ENCODE results near the gene GSE1.

The GSE1 gene

DNA sequence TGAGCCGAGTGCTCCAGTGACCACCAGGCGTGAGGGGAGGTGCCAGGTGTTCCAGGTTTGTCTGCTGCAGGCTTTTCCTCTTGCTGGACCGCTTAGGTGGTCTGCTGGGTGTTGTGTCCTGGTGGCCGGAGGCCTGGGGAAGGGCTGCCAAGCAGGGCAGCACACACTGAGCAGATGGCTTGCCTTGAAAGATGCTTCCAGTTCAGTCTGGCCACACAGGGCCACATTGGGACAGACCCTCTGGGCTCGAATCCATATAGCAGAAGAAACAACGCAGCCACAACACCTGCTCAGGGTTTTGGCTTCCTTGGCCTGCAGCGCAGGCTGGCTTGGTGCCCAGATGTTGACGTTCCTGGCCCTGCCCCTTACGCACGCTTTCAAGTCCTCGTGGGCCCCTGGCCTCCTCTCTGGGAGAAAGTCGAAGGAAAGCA lies 50.8 kb downstream of the GSE1 start:
- no peak for DNase-seq

DNA sequence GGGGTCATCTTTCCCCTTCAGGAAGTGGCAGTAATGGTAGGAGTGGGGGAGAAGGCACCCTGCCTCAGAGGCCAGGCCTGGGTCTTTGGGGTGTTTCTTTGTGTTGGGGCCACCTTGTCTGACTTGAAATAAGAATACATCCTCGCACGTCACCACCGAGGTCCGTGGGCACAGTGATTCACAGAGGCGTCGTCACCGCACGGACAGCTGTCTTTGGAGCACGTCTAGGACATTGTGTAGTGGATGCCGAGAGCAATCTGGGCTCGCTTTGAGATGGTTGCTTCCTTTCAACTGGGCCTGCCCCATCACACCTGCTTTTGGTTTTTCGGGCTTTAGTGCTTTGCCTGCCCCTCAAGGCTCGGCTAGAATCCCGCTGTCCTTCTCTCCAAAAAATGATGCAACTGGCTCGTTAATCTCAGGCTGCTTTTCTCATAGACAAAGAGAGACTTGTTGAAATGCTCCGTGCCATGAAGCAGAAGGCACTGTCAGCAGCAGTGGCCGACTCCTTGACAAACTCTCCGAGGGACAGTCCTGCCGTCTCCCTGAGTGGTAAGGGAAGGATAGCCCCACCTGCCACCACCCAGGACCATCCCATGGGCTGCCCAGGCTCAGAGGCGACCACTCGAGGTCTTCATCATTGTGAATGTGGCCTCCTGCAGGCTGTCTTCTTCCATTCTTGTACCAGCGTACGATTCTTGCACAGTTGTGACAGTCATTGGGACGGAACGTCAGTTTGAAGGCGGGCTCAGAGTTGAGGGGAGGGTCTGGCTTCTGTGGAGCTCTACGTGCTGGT lies 51.7 kb downstream of the GSE1 start:
- no peak for DNase-seq

DNA sequence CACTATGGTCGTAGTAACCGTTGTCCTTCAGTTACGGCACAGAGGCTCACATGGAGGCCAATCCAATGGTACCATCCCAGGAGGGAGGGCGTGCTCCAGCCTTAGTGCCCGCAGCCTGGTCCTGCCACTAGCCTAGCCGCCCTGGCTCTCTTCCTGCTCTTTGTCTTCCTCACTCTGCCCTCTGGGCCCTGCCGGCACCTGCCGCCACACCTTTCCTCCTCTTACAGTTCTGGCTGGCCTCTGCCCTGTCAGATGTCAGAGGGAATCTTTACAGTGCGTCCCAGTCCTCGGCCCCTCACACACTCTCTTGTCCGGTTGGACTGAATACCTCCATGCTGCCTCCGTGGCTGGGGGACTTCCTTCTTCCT lies 52.2 kb downstream of the GSE1 start:
- no peak for DNase-seq

DNA sequence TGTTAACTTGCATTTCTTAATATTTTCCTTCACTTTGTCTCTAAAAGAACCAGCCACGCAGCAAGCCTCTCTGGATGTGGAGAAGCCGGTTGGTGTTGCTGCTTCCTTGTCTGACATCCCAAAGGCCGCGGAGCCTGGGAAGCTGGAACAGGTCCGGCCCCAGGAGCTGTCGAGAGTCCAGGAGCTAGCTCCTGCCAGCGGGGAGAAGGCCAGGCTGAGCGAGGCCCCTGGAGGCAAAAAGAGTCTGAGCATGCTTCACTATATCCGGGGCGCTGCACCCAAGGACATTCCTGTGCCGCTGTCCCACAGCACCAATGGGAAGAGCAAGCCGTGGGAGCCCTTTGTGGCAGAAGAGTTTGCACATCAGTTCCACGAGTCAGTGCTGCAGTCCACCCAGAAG lies 52.8 kb downstream of the GSE1 start:
- no peak for DNase-seq

DNA sequence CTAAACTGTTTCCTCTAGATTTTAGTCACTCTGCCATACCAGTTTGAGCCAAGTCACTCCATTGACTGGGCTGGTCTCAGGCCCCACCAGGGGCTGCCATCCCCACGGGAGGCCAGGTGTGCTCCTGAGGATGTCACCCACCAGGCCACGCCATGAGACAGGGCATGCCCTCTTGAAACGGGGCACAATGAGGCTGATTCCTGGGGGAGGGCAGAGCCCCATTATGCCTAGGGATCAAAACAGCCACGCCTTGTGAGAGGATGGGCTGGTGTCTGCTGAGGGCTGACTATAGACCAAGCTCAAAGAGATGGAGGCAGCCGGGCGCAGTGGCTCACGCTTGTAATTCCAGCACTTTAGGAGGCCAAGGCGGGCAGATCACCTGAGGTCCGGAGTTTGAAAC lies 54.1 kb downstream of the GSE1 start:
- no peak for DNase-seq

DNA sequence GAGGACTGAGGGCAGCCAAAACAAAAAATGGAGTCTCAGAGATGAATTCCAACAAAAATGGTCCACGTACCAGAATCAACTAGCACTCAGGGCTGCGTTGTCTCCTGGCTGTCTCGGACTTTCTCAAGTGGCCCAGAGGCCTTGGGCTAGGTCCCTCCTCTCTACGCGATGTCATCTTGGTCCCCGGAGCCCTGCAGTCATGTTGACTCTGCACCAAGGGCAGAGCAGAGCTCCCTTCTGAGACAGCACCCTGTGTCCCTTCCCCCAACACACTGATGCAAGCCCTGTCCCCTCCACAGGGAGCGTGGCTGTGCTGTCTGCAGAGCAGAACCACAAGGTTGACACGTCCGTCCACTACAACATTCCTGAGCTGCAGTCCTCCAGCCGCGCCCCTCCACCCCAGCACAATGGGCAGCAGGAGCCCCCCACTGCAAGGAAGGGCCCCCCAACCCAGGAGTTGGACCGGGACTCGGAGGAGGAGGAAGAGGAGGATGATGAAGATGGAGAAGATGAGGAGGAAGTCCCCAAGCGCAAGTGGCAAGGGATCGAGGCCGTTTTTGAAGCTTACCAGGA lies 54.8 kb downstream of the GSE1 start:
- DNase-seq = no peak

DNA sequence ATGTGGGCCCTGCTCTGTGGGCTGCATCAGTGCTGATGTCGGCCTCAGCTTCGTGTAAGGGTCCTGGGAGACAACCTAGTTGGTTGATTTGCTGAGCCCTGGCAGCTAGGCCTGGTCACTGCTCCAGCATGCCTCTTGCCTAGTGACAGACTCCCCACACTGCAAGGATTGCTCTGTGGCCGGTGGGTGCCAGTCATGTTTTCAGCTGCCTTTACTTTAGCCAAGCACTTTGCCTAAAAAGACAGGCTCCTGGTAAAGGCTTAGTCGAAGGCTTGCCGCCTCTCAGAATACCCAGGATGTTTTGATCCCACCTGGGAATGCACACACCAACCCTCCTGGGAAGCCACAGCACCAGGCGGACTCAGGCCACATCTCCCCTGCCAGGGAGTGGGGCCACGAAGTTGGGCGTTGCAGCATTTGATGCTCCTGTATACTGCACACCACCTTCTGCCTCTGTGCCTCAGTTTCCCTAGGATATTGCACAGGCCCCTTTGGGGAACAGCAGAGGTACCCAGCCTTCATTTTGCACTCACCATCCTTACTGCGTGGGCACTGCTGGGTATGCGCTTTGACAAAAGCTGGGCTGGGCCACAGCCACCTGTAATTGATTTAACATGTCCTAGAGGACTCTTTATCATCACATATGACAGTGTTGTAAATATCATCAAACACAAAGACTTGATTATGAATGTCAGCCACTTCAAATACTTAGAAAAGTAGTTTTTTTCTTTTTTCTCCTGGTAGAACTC lies 55.7 kb downstream of the GSE1 start:
- DNase-seq = no peak

DNA sequence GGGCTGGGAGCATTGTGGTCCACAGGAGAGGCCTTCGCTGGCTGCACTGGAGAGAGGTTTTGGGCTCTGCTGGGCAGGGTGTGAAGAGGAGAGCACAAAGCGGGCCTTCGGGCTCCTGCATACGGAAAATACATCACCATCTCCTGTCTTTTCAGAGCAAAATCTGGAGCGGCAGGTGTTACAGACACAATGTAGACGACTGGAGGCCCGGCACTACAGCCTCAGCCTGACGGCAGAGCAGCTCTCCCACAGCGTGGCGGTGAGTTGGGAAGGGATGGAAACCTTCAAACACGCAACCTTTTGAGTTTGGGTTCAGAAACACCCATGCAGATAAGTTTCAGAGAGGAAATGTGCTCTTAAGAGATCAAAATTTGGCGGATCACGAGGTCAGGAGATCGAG lies 57.7 kb downstream of the GSE1 start:
- DNase-seq = no peak

DNA sequence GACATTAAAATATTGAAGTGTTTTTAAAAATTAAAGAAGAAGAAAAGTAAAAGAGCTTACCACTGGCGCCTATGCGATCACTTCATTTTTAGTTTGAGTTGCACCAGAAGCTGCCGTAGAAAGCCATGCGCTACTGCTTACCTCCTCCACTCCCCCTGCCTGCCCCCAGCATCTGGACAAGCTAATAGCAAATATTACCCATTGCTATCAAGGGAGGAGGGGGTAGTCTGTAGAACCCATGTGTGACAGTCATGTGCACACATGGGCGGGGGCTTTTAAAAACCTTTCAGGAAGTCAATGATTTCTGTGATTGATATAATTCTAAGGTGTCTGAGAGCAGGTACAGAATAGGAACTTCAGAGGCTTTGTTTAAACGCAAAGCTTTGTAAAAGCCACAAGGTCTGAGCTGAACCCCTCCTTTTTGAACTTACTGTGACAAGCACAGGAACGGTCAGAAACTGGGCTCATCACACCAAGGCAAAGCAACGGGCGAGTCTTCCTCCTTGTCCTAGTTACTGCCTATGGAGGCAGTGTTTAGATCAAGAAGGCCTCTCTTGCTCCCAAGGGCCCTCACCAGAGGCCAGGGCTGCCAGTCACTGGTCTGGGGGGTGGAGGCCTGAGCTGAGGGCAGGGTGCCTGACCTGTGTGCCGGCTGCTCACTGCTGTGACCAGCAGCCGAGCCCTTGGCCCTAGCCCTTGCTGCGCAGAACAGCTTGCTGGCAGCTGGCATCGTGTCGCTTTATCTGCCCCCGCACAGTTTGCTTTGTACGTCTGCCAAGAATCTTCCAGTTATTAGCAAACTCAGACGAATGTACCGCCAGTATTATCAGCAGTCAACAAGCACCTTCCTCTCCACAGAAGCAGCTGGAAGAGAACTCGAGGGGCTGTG lies 60.7 kb downstream of the GSE1 start:
- DNase-seq = no peak

DNA sequence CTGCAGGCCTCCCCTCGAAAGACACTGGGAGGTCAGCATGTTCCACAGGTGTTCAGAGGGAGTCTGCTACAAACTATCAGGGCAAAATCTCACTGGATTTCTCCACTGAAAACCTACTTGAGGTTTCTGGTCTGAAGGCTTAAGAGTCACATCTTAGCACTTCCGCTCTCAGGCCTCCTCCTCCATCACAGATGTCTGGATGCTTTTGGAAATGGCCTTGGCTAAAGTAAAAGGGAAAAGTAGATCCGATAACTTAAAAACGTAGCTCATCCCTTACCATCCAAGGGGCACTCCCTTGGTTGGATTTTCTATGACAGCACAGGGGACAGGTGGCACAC lies 61.3 kb downstream of the GSE1 start:
- DNase-seq = no peak

DNA sequence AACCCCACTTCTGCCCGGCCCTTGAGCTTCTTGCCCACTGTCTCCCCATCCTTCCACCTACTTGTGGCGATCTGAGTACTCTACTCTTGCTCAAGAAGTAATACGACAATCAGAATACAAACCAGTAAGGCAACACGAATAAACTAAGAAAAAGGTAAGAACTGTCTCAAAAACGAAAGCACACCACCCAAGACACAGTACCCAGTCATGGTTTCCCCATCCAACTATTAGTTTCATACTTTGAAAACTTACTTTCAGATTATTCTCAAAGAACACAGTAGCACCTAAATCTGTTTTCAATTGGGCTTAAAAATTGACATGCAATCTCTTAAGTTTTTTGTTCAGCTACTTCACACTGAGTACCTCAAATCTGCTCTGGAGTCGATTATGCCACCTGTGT lies 61.7 kb downstream of the GSE1 start:
- DNase-seq = no peak

DNA sequence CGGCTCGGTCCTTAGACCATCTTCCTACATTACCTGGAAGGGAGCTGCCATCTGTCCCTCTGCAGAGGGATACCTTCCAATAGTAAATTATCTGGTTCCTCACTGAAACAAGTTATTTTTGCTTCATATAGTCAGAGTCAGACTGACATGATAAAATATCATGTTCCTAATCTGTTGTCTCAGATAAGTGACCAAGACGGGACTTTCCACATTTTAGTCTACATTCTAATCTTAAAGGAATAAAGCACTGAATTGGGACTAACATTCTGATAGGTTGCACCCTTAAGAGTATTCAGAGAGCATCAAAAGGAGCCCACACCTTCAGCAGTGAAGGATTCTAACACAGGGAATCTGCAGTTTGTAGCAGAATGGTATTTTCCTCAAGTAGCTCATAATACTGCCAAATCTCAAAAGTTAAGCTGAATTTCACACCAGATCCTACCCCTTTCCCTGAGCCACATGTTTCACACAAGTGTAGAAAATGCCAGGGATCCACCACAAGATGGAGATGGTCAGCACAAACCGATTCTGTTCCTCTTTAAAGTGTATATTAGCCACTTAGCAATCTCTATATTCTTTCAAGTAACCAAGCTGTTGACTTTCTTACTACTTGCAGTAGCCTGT lies 62.2 kb downstream of the GSE1 start:
- DNase-seq = no peak

DNA sequence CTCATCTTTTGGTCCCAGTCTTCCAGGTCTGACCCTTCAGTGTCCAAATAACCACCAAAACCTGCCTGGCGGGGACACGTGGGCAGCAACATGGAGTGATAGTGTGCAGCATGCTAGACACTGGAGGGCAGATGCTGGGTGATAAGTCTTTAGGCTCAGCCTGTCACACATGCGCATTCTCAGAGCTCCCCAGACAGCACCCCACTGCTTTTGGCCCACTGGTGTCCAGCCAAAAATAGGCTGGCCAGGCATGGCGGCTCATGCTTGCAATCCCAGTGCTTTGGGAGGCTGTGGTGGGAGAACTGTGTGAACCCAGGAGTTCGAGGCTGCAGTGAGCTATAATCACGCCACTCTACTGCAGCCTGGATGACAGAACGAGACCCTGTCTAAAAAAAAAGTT lies 63.3 kb downstream of the GSE1 start:
- DNase-seq = no peak

DNA sequence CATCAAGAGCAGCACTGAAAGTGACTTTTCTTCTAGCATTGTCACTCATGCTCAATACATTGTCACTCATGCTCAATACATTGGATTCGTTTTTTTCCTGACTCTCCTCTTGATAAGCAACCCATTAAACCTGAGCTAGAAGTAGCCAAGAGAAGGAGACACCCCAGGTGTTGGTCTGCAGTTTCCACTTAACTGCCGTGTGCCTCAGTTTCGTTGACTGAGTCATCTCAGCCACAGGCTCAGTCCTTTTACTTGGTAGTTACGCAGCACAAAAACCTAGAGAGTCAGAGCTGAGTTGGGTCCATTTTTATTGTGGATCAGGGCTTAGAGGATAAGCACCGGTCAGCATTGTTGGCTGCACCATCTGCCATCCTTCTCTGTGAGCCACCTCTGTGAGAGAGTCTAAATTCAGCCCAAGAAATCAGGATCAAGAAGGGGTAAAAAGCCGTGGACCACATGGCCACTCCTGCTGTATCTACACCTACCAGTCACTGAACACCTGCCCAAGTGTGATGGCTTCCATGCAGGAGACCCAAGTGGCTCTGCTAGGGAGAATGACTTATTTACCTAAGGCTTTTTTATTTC lies 64.4 kb downstream of the GSE1 start:
- DNase-seq = no peak

DNA sequence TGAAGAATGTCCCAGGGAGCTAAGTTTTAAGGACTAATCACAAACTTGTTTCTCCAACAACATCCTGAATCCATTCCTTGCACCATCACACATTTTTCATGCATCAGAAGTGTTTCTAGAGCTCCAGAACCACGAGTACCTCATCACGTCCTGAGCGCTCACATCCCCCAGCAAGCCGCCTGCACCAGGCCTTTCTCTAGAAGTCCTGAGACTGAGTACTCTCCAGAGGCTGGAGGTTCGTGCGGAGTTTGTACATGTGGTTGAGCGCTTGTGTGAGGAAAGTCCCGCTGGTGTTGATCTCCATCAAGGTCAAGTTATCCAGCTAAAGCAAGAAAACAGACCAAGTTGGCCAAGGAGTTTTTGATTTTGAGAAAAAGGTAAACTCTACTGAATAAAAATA lies 64.9 kb downstream of the GSE1 start:
- DNase-seq = no peak

DNA sequence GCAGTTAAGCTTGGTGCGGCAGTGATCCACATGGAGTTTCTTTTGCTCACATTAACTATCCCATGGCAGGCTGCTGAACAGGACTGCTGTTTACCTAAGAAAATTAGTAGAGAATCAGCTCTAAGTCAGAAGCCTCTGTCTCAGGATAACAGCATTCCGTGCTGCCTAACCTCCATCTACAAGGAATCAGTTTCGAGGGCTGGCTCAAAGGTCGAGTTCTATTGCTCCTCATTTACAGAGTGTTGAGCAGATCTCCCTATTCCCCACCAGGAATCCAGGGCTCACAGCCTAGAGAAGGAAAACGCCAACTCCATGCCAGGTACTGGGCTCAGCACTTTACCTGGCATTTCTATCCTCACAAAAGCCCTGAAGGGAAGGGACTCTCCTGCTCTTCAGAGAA lies 65.7 kb downstream of the GSE1 start:
- no peak for DNase-seq

DNA sequence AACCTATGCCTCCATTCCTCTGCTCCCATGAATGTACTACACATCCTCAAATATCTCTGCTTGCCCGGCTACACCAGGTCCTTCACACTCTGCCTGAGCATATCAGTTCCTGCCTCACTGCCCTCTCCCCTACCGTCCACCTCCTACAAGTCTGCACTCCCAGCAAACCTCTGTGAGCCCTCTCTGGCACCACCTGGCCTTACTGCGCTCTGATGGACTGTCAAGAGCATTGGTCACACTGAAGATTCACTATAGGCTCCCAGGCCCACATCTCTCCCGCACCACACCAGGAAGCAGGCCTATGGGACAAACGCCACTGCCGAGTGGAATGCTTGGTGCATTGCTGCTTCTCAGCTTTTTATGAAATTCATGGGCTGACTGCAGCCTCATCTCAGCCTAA lies 66.7 kb downstream of the GSE1 start:
- no peak for DNase-seq

DNA sequence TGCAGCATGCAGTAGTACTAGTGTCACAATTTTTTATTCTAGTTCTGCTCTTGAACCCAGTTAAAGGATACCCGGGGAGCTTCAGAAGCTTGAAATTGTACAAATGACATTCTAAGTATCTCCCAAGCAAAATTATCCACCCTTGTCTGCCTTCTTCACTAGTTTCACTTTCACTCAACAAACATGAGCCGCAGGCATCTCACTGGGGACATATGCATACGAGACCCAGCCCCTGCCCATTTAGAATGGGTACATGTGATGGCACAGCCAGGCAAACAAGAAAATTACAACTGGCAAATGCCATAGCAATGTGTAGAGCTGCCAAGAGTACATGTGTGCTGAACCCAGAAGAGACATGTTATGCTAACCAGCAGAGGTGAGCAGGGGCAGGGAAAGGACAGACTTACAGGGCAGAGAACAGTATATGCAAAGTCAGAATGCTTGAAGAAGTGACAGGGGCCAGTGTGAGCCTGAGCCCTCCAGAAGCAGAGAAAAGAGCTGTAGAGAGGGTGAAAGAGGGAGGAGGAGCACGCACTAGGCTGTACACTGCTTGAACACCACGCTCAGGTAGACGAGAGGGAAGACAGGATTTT lies 67.3 kb downstream of the GSE1 start:
- DNase-seq = no peak

DNA sequence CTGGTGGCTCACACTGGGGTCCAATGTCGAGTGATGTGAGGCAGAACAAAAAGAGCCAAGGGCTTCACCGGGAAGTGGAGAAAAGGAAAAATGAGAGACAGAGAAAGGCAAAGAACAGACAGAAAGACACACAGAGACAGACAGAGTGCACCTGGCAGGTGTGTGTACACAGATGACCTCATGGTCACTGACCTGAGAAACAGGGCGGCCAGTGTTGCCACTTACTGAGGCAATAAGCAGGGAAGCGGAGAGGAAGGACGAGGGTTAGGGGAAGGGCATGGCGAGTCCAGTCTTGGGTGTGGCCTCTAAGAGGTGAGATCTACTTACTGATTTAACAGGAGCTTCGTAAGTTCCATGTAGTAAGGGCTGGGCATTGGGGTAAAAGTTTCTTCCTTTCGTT lies 68.1 kb downstream of the GSE1 start:
- DNase-seq = no peak

DNA sequence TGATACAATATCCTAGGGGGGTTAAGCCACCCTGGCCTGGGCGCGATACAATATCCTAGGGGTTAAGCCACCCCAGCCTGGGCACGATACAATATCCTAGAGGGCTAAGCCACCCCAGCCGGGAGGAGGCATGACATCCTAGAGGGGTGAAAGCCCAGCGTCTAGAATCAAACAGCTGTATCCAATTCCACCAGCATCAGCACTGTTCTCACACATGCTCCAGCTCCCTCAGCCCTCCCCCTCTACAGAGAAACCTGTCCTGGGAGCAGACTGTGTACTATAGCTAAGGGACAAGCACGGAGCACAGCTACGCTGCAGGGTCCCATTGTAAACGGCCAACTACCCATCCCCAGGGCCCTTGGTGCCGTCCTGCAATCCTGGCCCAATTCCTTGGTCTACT lies 69.4 kb downstream of the GSE1 start:
- DNase-seq = no peak

DNA sequence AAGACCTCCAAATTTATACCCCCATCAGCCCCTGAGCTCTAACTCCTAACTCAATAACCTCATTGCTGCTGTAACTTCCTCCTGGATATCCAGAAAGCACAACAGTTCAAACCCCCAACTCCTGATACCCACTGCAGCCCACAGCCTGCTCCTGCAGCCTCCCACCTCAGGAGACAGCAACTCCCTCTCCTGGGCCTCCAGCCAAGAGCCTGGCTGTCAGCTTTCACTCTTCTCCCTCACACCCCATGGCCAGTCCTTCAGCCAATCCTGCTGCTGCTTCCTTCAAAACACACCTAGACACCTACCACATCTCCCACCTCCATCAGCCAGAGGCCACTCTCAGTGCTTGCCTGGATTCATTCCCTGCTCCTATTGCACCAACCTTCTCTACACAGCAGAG lies 70.2 kb downstream of the GSE1 start:
- DNase-seq = no peak

DNA sequence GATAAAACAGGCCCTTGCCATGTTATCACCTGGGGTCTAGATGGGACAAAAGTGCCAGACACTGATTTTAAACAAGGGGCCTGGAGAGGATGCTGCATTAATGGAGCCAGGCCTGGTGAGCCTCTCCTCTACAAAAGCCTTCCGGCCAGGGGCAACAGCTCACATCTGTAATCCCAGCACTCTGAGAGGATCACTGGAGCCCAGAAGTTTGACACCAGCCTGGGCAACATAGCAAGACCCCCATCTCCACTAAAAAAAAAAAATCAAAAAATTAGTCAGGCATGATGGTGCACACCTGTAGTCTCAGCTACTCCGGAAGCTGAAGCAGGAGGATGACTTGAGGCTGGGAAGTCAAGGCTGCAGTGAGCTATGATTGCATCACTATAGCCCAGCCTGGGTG lies 72.1 kb downstream of the GSE1 start:
- no peak for DNase-seq
